Hepatocyte (in vitro differentiated cells): ENCODE measurements around the gene LRRC45.

Source experiments
- CTCF ChIP-seq: fragments of 200-600 bp; sonication (generic); IDR thresholded peaks from 2 replicates; pipeline ENCODE4 v1.5.1; 2016; ENCODE audit warnings: antibody characterized with exemption, mild to moderate bottlenecking; ENCODE audit not compliant: poor library complexity
- EZH2 ChIP-seq: fragments of 200-600 bp; sonication (generic); IDR thresholded peaks from 2 replicates; pipeline ENCODE4 v1.6.1; 2016; ENCODE audit warnings: antibody characterized with exemption, mild to moderate bottlenecking, borderline replicate concordance
- EZH2phosphoT487 ChIP-seq: fragments of 200-600 bp; sonication (generic); IDR thresholded peaks from one replicate; pipeline ENCODE4 v1.6.1; 2018; ENCODE audit warnings: antibody characterized with exemption, mild to moderate bottlenecking, low read depth, moderate library complexity; ENCODE audit not compliant: unreplicated experiment, severe bottlenecking

GRCh38 chr17:81993729-81994592, 29.1 kb upstream of the LRRC45 start:
- TF ChIP-seq CTCF (no peak), EZH2 (no peak), EZH2phosphoT487 (no peak)
